CD4-positive, alpha-beta T cell treated with Interleukin-6 at 100 ng/mL for 8 hours (primary cell): ENCODE data around the gene SLC29A3.

Source experiments
- DNase-seq: peaks from one replicate; pipeline ENCODE4 v3.0.0-alpha.2; 2020; ENCODE audit warnings: mixed read lengths, low spot score

SLC29A3 gene

DNA sequence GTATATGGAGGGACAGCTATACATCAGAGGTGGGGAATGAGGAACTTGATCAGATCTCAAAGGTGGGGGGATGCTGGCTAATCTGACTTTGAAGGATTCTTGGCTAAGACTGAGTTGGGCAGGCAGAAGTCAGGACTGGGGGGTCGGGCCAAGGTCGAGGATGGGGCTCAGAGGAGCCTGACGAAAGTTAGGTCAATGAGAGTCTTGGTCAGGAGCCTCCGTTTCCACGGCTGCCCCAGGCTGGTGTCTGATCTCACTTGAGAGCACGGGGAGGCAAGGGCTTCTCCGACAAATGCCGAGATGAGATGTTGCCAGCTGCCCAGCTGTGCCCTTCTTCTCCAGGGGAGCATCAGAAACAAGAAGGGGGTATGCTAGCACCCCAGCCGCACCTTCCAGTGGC, 5.7 kb downstream of the SLC29A3 start:
- DNase-seq: no peak

DNA sequence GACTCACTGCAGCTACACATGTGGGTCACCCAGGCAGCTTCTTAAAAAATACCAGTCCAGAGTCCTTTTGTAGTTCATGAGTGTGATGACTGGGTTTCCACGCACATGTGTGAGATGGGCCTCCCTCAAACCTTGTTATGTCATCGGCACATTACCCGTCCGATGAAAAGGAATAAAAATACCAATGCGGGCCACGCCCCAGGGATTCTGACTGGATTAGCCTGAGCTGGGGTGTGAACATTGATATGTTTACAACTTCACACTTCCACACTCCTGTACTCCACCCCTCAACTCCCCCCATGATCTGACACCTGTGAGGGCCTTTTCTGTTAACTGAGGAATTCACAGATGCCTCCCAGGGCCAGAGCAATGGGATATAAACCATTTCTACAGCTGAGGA, 6.2 kb downstream of the SLC29A3 start:
- no peak for DNase-seq

DNA sequence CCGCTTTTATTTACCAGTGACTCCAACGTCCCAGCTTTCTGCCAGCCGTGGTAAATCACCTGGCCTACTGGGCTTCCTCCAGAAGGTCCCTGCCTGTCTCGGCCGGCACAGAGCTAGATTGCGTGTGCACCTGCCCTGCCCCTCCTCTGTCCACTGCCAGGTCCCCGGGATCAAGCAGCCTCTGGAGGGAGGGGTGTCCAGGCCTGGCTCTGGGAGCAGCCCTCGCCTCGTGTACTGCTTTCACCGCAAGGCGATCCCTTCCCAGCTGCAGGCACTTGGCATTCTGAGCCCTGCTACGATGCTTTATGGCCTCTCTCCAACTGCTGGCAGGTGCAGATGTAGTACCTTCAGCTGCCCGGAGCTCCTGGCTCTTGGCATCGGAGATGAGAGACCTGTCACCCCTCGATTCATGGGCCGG, 7.4 kb downstream of the SLC29A3 start:
- no peak for DNase-seq

DNA sequence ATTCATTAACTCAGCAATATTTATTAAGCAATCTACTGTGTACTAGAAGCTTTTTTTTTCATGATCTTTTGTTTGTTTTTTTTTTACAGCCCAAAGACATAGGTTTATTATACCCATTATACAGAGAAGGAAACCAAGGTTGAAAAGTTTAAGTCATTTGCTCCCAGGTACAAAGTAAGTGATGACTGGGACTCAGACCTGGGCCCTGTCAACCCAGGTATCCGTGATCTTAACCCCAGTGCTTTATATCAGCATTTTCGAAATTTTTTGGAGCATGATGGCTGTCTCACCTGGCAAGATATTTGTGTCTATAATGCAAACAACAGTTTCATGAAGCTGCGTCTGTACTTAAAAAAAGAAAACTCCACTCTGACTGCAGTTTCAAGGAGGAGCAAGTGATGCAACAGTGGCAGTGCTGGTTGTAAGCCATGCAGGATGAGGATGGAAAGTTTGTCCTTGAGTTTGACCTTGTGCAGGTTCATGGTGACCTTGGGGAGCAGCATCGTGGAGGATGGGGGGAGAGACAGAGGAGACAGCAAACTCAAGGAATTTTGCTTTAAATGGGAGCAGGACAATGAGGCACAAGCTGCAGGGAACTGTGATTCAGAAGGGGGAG, 11.8 kb downstream of the SLC29A3 start:
- no peak for DNase-seq

DNA sequence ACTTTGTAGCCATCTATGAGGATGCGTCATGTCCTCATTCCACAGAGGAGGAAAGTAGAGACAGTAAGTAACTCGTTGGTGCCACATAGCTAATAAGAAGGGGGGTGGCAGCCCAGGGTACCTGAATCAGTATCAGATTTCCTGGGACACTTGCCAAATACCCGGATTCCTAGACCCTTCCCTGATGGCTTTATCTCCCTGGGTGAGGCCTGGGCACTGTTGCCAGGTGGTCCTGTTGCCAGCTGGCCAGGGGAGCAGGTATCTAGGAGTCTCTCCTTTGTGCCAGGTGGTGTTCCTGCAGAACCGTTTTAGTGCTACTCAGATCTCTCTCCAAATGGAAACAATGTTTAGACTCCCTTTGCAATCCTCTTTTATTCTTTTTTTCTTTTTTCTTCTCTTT, 12.7 kb downstream of the SLC29A3 start:
- no peak for DNase-seq

GRCh38 chr10:71332466-71332865, 13.4 kb downstream of the SLC29A3 start:
- DNase-seq: no peak

GRCh38 chr10:71333129-71333887, 14.2 kb downstream of the SLC29A3 start:
- no peak for DNase-seq

- DNase-seq: no peak
These were observed 15.2 kb downstream of the SLC29A3 start for GRCh38 chr10:71334221-71334791.

- DNase-seq: no peak
These were observed 16.2 kb downstream of the SLC29A3 start for GRCh38 chr10:71335173-71335708.

GRCh38 chr10:71336632-71337031, 17.6 kb downstream of the SLC29A3 start:
- no peak for DNase-seq

GRCh38 chr10:71337219-71337701, 18.2 kb downstream of the SLC29A3 start:
- DNase-seq: no peak

DNA sequence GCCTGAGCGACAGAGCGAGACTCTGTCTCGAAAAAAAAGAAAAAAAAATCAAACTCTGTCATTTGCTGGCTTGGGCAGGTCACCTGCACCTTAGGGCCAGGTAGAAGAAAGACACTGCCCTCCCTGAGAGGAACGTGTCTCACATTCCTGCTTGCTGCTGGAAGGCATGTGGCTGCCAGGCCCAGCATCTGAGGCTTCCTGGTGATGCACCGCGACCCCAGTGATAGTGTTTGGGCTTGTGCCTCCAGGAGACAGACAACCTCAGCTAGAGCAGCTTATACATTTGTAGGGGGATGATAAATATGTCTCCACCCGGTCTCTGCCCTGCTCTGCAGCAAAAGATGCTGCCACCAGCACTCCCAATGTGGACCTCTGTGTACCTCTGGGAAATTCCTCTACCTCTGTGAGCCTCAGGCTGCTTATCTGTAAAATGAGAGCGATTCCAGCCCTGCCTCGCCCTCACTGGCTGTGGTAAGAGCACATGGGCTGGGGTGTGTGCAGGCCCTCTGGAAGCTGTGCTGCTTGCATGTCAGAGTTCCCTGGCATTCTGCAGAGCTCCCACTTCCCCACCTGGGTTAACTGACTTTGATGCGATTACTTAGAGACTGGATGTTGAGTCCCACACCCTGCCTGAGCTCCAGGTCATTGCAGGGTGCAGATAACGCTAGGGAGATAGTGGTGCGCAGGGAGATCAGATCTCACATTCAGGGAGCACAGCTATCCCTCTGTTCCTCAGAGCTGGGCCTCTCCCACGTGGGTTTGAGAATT, 19.9 kb downstream of the SLC29A3 start:
- DNase-seq: no peak

GRCh38 chr10:71339796-71340589, 20.9 kb downstream of the SLC29A3 start:
- DNase-seq: no peak

- DNase-seq: no peak
These were observed 23.7 kb downstream of the SLC29A3 start for GRCh38 chr10:71342573-71343391.

- DNase-seq: no peak
These were observed 24.3 kb downstream of the SLC29A3 start for GRCh38 chr10:71343392-71343773.

GRCh38 chr10:71344154-71344925, 25.3 kb downstream of the SLC29A3 start:
- DNase-seq: no peak

DNA sequence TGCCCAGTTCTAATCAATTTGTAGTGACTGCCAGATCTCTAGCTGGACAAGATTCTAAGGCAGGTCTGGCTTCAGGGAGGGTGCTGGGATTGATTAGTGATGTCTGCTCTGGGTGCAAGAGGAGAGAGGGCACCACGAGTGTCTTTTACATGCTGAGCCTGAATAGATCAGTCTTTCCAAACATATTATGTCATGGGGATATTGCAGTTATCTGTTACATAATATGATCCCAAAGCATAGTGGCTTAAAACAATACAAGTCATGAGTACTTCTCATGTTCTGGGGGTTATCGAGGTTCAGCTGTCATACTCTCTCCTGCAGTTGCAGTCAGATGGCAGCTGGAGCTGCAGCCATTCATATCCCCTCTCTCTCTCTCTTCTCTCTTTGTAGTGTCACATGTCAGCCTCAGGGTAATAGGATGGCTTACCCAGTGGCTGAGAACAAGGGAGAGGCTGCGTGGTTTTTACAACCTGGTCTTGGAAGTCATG, 26.0 kb downstream of the SLC29A3 start:
- no peak for DNase-seq

DNA sequence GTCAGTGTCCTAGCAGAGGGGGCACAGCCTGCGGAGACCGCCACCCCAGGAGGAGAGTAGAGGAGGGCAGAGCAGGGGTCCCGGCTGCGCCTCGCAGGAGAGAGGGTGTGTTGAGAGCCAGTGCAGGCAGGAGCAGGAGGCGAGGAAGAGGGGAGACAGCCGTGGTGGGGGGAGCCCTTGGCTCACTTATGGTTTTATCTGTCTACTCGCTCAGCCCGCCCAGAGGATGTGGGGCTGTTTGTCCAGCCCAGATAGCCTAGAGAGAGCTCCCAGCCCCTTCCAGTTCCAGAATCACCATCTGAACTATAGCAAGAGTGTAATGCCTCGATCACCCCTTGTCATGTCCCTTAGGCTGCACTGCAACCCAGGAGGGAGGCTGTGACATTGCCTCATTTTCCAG, 26.6 kb downstream of the SLC29A3 start:
- no peak for DNase-seq

DNA sequence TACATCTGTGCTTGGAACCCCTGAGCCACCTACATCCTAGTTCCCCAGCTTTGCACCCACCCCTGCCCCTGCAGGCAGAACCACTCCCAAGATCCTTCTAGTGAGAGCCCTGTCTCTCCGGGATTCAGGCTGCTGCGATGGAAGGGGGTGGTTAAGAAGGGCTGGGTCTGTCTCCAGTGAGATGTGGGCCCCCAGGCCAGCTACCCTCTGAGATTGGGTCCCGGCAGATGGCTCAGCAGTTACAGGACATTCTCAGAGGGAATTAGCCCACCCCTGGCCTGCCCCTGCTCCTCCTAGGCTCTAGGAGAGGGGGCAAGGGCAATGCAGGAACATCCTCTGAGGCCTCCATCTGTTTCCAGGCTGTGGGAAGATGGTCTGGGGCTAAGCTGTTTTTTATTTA, 27.7 kb downstream of the SLC29A3 start:
- DNase-seq: no peak
